Measurements from ENCODE around the gene ADGRL1. TPM values are rescaled to one million over a fixed set of nuclear protein-coding genes. Genes with fewer than 3 reads are reported as not detected.

ADGRL1 gene
- total RNA-seq, 1 donor, result 32.0 TPM

DNA sequence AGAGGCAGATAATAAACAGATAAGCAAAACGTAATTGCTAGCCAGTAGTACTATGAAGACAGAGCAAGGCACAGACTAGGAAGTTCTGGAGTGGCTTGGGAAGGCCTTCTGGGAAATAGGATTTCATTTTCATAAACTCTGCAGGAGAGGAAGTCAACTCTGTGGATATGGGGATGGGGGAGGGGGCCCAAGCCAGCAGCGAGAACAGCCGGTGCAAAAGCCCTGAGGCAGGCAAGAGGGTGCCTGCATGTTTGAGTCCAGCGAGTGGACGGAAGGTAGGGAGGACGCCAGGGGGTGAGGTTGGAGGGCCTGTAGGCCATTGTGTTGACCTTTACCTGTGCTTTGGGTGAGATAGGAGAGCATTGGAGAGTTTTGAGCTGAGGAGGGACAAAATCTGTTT is 60.6 kb downstream of the ADGRL1 start:
- no peak for DNase-seq (ENCODE audit: low read depth in 2 of 3, low spot score in 2 of 3)

DNA sequence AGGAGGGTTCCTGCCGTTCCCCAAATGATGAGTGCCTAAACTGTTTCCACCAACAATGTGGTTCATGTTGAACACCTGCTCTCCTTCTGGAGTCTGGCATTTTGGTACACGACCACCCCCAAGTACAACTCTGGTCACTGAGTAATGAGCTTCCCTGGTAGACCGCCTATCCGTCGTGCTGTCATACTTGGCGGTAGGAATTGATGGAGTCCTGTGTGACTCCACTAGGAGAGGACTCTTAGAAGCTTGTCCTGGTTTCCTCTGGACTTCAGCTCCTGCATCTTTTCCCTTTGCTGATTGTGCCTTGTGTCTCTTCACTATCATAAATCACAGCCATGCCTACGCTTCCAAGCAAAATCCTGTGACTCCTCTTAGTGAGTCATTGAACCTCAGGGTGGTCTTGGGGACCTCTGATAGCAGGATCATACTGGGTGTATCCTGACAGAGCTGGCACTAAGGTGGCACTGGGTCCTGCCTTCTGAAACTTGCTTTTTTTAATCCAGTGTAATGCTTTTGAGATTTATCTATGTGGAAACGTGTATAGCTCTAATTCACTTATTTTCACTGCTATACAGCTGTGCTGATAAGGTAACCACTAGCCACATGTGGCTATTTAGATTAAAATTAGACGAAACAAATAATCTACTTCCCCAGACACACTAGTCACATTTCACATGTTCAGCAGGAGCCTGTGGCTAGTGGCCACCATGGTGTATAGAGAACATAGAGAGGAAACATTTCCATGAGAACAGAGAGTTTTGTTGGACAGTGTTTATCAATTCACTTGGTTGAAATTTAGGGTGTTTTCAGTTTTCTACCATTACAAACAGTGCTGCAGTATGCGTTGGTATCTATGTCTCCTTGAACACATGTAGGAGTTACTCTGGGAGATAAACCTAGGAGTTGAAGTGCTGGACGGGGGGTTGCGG is 63.4 kb downstream of the ADGRL1 start:
- DNase-seq (ENCODE audit: low read depth in 2 of 3, low spot score in 2 of 3), result peak in 2 of 3 donors; percentile 47 to 74

DNA sequence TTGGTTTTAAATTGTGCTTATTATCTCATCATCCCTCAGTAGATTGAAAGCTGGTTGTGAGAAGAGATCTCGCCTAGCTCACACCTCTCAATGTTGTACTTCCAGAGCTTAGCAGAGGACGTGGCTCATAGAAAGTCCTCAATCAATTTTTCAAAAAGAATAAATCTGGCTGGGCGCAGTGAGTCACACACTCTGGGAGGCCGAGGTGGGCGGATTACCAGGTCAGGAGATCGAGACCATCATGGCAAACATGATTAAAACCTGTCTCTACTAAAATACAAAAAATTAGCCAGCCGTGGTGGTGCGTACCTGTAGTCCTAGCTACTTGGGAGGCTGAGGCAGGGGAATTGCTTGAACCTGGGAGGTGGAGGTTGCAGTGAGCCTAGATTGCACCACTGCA is 64.9 kb downstream of the ADGRL1 start:
- DNase-seq (ENCODE audit: low read depth in 2 of 3, low spot score in 2 of 3), result no peak

DNA sequence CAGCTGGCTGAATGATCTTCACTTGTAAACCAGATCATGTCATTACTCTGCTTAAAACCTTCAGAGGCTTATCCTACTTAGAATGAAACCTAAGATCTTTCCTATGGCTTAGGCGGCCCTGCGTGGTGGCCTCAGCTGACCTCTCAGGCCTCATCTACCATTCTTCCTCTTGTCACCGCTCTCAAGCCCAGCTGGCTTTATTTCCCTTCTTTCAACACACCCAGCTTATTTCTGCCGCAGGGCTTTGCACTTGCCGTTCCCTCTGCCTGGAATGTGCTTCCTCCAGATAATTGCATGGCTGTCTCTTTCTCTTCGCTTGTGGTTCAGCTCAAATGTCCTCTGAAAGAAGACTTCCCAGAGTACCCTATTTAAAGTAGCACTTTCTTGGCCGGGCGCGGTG is 66.0 kb downstream of the ADGRL1 start:
- peak in 2 of 3 donors; percentile 34 to 41 for DNase-seq (ENCODE audit: low read depth in 2 of 3, low spot score in 2 of 3)

DNA sequence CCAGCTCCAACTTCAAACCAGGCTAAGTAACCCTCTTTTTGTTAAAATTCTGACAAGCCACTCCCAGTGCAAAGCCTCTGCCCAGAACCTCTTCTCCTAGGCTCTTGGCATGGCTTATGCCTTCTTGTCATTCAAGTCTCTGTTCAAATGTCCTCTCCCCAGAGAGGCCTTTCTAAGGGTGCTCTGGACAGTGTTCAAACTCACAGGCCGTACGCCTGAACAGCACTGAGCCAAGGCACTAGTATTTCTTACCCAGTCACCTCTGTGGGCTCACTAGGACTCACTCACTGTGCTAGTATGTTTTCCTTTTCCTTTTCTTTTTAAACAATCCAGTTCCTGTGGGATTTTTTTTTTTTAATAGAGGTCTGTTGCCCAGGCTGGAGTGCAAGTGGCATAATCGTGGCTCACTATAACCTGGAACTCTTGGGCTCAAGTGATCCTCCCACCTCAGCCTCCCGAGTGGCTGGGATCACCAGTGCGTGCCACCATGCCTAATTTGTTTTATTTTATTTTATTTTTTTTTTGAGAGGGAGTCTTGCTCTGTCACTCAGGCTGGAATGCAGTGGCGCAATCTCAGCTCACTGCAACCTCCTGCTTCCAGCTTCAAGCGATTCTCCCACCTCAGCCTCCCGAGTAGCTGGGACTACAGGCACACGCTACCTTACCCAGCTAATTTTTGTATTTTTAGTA is 67.2 kb downstream of the ADGRL1 start:
- no peak for DNase-seq (ENCODE audit: low read depth in 2 of 3, low spot score in 2 of 3)

DNA sequence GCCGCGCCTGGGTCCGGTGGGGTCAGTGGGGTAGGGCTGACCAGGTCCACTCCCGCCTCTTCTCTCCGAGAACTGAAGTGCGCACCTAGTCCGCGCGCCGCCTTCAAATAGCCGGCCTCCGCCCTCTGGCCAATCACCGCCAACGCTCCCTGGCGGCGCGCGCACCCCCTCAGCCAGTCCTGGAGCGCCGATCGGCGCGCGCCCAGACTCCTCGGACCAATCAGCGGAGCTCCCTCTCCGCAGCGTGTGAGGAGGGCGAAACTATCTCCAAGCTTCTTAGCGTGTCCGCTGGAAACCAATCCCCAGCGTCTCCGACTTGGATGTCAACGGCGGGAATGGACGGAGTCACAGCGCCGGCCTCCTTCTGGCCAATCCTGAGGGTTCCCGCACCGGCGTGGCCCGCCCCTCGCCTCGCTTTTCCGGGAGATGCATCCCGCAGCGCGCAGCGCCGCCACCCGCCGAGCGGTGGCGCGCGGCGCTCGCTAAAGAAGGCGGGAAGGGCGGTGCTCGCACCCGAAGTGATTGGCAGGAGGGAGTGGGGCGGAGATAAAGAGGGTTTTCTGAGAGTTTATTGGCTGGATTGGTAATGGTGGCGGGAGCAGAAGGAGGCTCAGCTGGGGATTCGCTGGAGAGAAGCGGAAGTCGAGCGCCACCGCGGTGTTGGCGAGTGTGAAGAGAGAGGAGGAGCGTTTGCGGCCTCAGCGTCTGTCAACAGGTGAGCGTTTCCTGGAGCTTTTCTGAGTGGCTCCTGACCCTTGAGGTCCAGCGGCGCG is 69.3 kb downstream of the ADGRL1 start, which contains the start of gene ASF1B:
ASF1B (minus strand) TSS at position 81 of the 773 bp plus-strand sequence. CDS start 133 bp downstream, outside the sequence.
- DNase-seq (ENCODE audit: low read depth in 2 of 3, low spot score in 2 of 3), result peak; percentile 98 to 100 (median 100)

DNA sequence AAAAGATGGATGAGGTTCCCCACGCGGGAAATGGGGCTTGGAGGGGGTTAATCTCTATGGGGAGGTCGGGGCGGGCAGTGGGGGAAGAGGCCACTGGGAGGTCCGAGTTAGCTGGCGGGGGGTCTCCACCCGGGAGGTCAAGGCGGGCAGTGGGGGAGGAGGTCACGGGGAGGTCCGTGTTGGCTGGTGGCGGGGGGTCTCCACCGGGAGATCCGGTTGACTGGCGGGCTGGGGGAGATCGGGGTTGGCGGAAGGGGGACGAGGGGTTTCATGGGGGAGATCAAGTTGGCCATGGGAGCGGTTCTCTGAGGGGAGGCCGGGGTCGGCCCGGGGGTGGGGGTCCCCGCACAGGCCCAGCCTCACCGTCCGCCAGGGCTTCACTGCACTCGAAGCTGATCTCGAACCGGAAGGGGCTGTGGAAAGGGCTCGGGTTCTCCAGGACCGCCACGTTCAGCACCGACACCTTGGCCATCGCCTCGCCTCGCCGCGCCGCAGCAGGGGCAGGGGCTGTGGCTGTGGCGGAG is 69.9 kb downstream of the ADGRL1 start:
- no peak for DNase-seq (ENCODE audit: low read depth in 2 of 3, low spot score in 2 of 3)

DNA sequence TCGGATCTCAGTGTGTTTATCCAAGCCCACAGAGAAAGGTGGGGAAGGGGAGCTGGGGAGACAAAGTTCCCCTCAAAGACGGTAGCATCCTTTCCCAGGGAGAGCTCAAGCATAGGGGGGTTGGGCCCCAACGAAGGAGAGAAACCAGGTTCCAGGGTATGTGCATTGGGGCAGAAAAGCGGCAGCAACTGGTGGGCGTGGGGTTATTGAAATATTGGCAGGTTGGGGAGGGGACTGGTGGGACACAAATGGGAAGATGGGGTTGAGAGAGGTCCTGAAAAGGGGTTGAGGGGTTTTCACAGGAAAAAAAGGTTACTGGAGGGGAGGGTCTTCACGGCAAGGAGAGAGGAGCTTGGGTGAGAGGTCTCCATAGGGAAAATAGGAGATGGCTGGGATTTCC is 70.6 kb downstream of the ADGRL1 start:
- DNase-seq (ENCODE audit: low read depth in 2 of 3, low spot score in 2 of 3), result no peak

DNA sequence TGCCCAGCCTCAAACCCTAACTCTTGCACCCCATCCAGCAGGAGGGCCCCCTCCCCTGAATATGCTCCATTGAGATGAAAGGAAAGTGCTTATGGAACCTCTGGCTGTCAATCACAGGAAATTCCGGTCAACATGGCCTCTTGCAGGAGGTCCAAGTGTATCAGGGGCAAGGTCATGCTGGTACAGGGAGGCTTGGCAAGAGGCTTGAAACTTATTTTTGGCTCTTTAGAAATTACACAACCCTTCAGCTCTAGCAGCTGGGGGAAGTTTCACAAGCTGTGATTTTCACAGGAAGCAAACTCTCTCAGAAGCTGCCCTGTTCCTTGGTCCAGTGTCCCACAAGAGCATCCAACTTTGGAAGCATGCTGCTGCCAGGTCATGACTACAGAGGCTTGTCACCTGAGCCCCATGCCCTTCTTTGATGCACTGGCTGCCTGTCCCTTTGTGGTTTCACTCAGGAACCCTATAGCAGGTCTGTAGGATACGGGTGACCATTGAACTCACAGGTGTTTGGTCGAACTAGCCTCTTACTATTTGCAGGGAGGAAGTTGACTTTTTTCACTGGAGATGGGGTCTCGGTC is 78.0 kb downstream of the ADGRL1 start:
- DNase-seq (ENCODE audit: low read depth in 2 of 3, low spot score in 2 of 3), result no peak

DNA sequence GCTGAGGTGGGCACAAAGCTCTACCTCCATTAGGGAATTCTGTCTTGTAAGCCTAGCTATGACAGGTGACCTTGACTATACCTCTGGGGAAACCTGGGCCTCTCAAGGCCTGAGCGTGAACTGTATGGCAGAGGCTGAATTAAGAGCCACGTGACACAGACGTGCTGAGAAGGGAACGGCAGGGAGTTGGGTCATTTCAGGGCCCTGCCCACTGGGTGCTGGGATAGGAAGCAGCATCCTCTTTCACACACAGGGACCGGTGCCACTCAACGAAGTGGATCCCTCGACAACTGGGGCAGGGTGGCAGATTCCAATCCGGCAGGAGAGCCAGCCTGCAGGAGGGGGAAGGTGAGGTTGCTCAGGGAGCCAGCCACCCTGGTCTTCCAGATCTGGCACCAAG is 78.8 kb downstream of the ADGRL1 start:
- DNase-seq (ENCODE audit: low read depth in 2 of 3, low spot score in 2 of 3), result no peak

DNA sequence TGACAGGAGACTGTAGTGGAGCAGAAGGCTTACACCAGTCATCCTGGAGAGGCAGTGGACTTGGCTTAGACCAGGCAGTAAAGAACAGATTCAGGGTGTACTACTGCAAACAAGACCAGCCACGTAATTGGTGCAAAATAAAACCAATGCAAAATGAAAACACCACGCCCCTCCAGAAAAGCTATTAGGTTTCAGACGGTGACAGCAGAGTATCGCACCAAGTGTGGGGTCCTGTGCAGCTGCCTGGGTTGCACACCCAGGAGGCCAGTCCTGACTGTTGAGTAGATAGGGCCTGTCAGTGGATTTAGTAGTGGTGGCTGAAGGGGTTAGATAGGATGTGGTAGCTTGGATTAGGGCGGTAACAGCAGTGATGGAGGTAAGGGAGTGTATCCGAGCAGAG is 83.0 kb downstream of the ADGRL1 start:
- no peak for DNase-seq (ENCODE audit: low read depth in 2 of 3, low spot score in 2 of 3)

DNA sequence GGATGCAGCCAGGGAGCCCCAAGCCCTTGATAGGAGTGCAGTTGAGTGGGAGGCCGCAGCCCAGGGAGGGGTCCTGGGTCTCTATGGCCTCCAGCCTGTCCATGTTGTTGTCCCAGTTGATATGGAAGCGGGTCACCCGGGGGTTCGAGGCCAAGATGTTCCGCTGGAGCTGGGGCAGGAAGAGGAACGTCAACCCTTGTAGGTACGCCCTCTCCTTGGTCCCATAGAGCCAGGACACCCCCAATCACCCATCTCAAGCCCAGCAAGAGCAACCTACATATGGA is 85.5 kb downstream of the ADGRL1 start:
- DNase-seq (ENCODE audit: low read depth in 2 of 3, low spot score in 2 of 3), result no peak

DNA sequence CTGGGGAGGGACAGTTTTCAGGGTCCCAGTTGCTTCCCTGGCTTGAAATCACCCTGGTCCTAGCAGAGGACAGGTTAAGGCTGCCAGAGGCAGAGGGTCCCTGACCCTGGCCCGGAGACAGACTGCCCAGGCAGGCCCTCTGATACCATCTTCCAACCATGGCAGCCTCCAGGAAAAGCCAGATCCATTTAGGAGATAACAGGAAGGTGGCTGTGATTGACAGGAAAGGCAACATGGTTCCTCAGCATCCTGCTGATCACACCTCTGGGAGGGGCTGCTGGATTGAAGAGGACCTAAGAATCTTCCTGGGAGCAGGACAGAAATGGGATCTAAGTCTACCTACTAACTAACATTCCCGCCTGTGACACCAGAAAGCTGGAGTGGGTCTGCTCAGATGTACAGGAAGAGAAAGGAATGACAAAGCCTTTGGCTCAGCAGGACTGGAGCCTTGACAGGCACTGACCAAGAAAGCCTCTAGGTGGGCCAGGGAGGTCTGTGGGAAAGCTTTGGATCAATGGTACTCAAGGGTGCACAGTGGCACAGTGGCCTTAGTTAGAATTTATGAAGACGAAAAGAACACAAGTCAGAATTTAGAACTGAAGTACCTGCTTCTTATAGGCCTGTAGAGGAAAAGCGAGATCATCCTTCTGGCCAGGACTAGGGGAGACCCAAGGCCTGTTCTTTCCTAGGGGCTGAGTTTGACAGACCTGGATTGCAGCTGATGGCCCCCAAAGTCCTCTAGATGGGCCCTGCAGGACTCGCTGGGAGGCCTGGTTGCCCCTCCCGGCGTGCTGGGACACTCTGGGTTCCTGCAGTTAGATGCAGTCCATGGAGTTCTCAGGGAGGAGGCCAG is 86.1 kb downstream of the ADGRL1 start:
- DNase-seq (ENCODE audit: low read depth in 2 of 3, low spot score in 2 of 3), result no peak

DNA sequence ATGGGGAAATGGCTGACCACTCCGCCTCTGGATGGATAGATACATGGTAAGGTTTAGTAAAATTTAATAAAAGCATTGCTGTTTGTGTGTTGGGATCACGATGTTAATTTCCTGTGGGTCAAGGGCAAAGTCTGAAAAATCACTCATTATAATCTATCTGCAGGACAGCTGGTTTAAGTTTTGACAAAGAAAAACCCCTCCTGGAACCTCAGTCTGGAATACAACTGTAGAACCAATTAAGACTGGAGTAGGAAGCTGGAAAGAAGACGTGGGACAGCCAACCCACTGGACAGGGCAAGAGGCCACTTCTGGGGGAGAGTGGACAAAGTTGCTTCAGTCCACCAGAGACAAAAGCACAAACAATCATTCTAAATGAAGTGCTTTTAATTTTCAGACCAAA is 86.8 kb downstream of the ADGRL1 start:
- no peak for DNase-seq (ENCODE audit: low read depth in 2 of 3, low spot score in 2 of 3)

DNA sequence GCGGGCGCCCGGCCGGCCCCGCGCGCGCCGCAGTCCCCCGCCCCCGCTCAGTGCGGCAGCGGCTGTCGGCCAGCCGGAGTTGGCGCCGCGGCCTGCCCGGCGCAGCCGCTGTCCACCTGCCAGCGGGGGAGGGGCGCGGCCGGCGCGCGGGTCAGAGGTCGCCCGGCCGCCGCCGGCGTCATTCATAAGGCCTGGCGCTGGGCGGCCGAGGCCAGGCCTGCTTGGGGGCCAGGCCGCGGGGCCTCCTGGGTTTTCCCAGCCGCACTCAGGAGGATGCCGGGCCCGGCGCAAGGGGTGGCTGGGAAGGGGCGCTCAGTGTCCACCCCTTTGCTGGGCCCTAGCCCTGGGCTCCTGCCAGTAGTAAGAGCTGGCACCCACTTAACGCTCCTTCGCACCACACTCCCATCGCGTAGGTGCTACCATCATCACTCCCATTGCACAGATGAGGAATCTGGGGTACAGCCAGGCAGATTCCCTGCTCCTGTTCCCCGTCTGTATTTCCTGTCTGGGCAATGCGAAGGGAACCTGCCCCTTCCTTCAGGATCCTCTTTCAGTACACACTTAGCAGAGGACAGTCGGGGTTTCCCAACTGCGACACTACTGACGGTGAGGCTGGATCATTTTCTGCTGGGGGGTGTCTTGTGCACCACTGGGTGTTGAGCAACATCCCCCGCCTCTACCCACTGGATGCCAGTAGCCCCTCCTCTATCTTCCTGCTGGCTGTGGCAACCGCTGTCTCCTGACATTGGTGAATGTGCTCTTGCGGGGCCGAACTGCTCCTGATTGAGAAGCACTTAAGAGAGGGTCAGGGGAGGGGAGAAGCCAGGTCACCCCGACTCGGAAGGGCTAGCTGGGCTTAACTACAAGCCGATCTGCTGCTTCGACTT is 87.6 kb downstream of the ADGRL1 start:
- DNase-seq (ENCODE audit: low read depth in 2 of 3, low spot score in 2 of 3), result peak in 2 of 3 donors; percentile 72 to 81

DNA sequence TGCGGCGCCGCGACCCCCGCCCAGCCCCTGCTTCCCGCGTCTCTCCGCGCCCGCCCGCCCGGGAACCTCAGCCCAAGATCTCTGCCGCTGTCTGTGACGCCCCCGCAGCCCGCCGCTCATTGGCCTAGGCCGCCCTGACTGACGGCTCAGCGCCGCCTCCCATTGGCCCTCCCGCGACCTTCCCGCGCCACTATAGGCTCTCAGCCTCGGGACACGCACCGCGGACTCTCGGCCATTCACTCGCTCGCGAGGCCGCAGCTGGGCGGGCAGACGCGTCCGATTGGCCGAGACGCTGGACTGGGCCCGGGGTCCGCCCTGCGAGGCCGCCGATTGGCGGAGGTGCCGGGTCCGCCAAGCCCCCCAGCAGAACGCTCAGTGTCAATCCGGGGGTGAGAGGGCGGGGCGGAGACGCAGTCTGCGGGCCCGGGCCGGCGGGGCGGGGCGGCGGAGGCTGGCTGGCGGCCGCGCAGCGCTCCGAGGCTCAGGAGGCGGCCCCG is 88.3 kb downstream of the ADGRL1 start, which contains the start of gene PRKACA:
PRKACA (minus strand) TSS at position 95 of the 497 bp plus-strand sequence. CDS start 215 bp downstream, outside the sequence.
- DNase-seq (ENCODE audit: low read depth in 2 of 3, low spot score in 2 of 3), result peak; percentile 92 to 99 (median 98)

DNA sequence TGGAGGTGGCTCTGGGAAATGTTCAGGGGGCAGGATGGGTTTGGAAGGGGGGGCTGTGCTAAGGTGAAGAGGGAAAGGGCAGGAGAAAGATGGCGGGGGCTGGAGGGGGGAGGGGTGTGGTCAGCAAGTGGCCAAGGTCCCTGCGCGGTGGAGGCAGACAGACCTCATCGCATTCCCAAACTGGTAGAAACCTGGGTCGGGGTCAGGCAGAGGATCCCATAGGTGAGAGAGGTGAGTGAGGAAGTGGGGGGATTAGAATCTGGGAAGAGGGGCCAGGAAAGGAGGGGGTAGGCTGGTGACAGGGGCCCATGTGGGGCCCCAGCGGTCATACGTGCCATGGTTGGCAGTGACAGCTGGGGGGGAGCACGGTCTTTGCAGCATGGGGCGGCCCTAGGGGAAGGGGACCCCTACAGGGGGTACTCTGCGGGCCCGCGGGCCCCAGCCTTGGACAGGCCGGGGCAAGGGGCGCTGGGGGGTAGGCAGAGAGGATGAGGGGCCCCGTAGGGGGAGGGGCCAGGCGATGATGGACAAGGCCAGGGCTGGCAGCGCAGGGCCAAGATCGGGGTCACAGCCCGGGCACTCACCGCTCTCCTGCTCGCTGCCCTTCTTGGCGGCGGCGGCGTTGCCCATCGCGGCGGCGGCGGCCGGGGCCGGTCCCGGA is 88.9 kb downstream of the ADGRL1 start:
- peak in 1 of 3 donors; percentile 9 for DNase-seq (ENCODE audit: low read depth in 2 of 3, low spot score in 2 of 3)

DNA sequence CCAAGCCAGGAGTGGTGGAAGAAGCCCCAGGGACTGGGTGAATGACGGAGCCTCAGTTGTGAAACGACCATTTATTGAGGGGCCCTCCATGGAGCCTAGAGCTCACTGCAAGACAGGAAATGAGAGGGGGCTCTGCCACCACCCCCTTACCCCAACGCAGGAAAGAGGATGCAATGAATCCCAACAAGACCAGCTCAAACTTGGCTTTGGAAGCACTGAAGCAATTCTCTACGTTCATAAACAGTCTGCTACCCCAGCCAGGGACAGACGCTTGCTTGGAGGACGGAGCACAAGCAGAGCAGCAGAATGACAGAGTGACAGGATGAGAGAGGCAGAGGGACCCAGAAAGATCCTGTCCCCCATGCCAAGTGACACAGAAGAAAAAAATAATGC is 89.4 kb downstream of the ADGRL1 start:
- no peak for DNase-seq (ENCODE audit: low read depth in 2 of 3, low spot score in 2 of 3)
